Mesenchymal stem cell (in vitro differentiated cells and primary cell): ENCODE data around the gene PCDHGA12.
A peak's percentile ranks its signal among the peaks of the same experiment; 100 is the strongest.

Experiments used
- DNase-seq: peaks from one replicate; pipeline ENCODE4 v3.0.0-alpha.2; 2013
- H2AFZ ChIP-seq: one replicate; pipeline ENCODE4 v1.6.1; 2013; ENCODE audit warnings: low read depth, mild to moderate bottlenecking, control low read depth, inconsistent platforms, low read length, moderate library complexity
- H2AK5ac ChIP-seq: 2 replicates; pipeline ENCODE4 v1.6.1; 2013; ENCODE audit warnings: low read length, moderate library complexity, mild to moderate bottlenecking, inconsistent platforms; ENCODE audit not compliant: severe bottlenecking
- H2BK120ac ChIP-seq: one replicate; pipeline ENCODE4 v1.6.1; 2013; ENCODE audit warnings: low read depth, mild to moderate bottlenecking, inconsistent platforms, low read length, moderate library complexity
- H2BK12ac ChIP-seq, 2 experiments: one replicate each; pipeline ENCODE4 v1.6.1; 2013; ENCODE audit warnings: inconsistent platforms in 2 of 2, low read length in 2 of 2, mild to moderate bottlenecking in 2 of 2, moderate library complexity in 2 of 2, control low read depth in 1 of 2
- H2BK15ac ChIP-seq: one replicate; pipeline ENCODE4 v1.6.1; 2013; ENCODE audit warnings: mild to moderate bottlenecking, low read depth, inconsistent platforms; ENCODE audit not compliant: poor library complexity, severe bottlenecking
- H2BK5ac ChIP-seq: 2 replicates; pipeline ENCODE4 v1.6.1; 2013; ENCODE audit warnings: low read depth, mild to moderate bottlenecking, low read length, control low read depth, inconsistent platforms; ENCODE audit not compliant: poor library complexity, severe bottlenecking
- H3K14ac ChIP-seq, 2 experiments: one replicate each; pipeline ENCODE4 v1.6.1; 2013; ENCODE audit warnings: inconsistent platforms in 2 of 2, low read length in 2 of 2, control low read depth in 1 of 2, mild to moderate bottlenecking in 1 of 2, moderate library complexity in 1 of 2
- H3K18ac ChIP-seq, 2 experiments: one replicate each; pipeline ENCODE4 v1.6.1; 2013; ENCODE audit warnings: inconsistent platforms in 2 of 2, low read length in 2 of 2, control low read depth in 1 of 2, low read depth in 1 of 2, mild to moderate bottlenecking in 1 of 2
- H3K23ac ChIP-seq, 2 experiments: one replicate each; pipeline ENCODE4 v1.6.1; 2013; ENCODE audit warnings: inconsistent platforms in 2 of 2, low read length in 2 of 2, mild to moderate bottlenecking in 2 of 2, moderate library complexity in 2 of 2, control low read depth in 1 of 2
- H3K27ac ChIP-seq: 2 replicates; pipeline ENCODE4 v1.5.1; 2013; ENCODE audit warnings: mild to moderate bottlenecking, moderate library complexity, low read length, control low read depth, inconsistent platforms; ENCODE audit not compliant: poor library complexity, severe bottlenecking
- H3K27me3 ChIP-seq, 2 experiments: 2 replicates each; pipeline versions ENCODE4 v1.6.1 to v1.7.0; 2013; ENCODE audit warnings: low read length in 2 of 2, mild to moderate bottlenecking in 2 of 2, moderate library complexity in 2 of 2, control low read depth in 1 of 2, inconsistent platforms in 1 of 2; ENCODE audit not compliant: control insufficient read depth in 1 of 2, insufficient read depth in 1 of 2
- H3K36me3 ChIP-seq, 2 experiments: 2 replicates each; pipeline versions ENCODE4 v1.6.1 to v1.7.0; 2013; ENCODE audit warnings: low read length in 2 of 2, control low read depth in 1 of 2, inconsistent platforms in 1 of 2, low read depth in 1 of 2, mild to moderate bottlenecking in 1 of 2; ENCODE audit not compliant: insufficient read depth in 2 of 2, control insufficient read depth in 1 of 2
- H3K4ac ChIP-seq, 2 experiments: one replicate each; pipeline ENCODE4 v1.6.1; 2013; ENCODE audit warnings: inconsistent platforms in 2 of 2, low read length in 2 of 2, mild to moderate bottlenecking in 2 of 2, moderate library complexity in 2 of 2, control low read depth in 1 of 2, low read depth in 1 of 2
- H3K4me1 ChIP-seq: 2 replicates; pipeline ENCODE4 v1.6.1; 2013; ENCODE audit warnings: low read depth, low read length, control low read depth; ENCODE audit not compliant: control insufficient read depth, insufficient read depth
- H3K4me2 ChIP-seq: 2 replicates; pipeline ENCODE4 v1.6.1; 2013; ENCODE audit warnings: low read length, mild to moderate bottlenecking, inconsistent platforms; ENCODE audit not compliant: poor library complexity, severe bottlenecking
- H3K4me3 ChIP-seq, 2 experiments: 2 replicates each; pipeline versions ENCODE4 v1.5.1 to v1.7.0; 2013; ENCODE audit warnings: low read length in 2 of 2, mild to moderate bottlenecking in 2 of 2, control low read depth in 1 of 2, low read depth in 1 of 2; ENCODE audit not compliant: insufficient read depth in 1 of 2
- H3K79me1 ChIP-seq: replicated peaks from 2 replicates; pipeline ENCODE4 v1.6.1; 2013; ENCODE audit warnings: mild to moderate bottlenecking, control low read depth, low read length, inconsistent platforms; ENCODE audit not compliant: poor library complexity, severe bottlenecking
- H3K9ac ChIP-seq: 2 replicates; pipeline ENCODE4 v1.7.0; 2013; ENCODE audit warnings: mild to moderate bottlenecking, low read length, moderate library complexity
- H3K9me3 ChIP-seq: 2 replicates; pipeline ENCODE4 v1.7.0; 2013; ENCODE audit warnings: mild to moderate bottlenecking, low read length; ENCODE audit not compliant: control insufficient read depth
- H4K8ac ChIP-seq: one replicate; pipeline ENCODE4 v1.6.1; 2013; ENCODE audit warnings: inconsistent platforms, mild to moderate bottlenecking, low read length, moderate library complexity
- H4K91ac ChIP-seq: one replicate; pipeline ENCODE4 v1.6.1; 2013; ENCODE audit warnings: mild to moderate bottlenecking, low read length, inconsistent platforms
- WGBS: methylation state at CpG from one replicate; pipeline ENCODE4 v1.1.7; 2013; ENCODE audit warnings: mixed read lengths; 5-methylcytosine and 5-hydroxymethylcytosine counted together

The PCDHGA12 gene

DNA sequence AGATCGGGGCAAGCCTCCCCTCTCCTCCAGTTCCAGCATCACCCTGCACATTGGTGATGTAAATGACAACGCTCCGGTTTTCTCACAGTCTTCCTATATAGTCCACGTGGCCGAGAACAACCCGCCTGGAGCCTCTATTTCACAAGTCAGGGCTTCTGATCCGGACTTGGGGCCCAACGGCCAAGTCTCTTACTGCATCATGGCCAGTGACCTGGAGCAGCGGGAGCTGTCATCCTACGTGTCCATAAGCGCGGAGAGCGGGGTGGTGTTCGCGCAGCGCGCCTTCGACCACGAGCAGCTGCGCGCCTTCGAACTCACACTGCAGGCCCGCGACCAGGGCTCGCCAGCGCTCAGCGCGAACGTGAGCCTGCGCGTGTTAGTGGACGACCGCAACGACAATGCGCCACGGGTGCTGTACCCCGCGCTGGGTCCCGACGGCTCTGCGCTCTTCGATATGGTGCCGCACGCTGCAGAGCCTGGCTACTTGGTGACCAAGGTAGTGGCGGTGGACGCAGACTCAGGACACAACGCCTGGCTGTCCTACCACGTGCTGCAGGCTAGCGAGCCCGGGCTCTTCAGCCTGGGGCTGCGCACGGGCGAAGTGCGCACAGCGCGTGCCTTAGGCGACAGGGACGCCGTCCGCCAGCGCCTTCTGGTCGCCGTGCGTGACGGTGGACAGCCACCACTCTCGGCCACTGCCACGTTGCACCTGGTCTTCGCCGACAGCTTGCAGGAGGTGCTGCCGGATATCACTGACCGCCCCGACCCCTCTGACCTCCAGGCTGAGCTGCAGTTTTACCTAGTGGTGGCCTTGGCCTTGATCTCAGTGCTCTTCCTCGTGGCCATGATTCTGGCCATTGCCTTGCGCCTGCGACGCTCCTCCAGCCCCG is 40.9 kb upstream of the PCDHGA12 start:
- Histone ChIP-seq H3K14ac (no peak overlapping the region), H3K18ac (no peak overlapping the region), H4K8ac (no peak overlapping the region), H4K91ac (no peak overlapping the region), H3K4me2 (no peak overlapping the region), H3K9ac (no peak overlapping the region), H3K23ac (no peak overlapping the region), H3K36me3 (peaks cover 0 to 27% of the 10 kb centered on the region in 2 experiments), H2AK5ac (no peak overlapping the region), H2BK15ac (no peak overlapping the region), H3K4me3 (peak overlapping the region in 1 of 2 experiments; percentile 59), H2BK5ac (no peak overlapping the region), H2BK12ac (no peak overlapping the region), H3K27me3 (no peaks in the 10 kb centered on the region), H2BK120ac (no peak overlapping the region), H2AFZ (no peak overlapping the region), H3K4ac (no peak overlapping the region), H3K9me3 (peaks cover 61% of the 10 kb centered on the region), H3K79me1 (peaks cover 22% of the 10 kb centered on the region), H3K4me1 (peaks cover 3% of the 10 kb centered on the region), H3K27ac (no peak overlapping the region)
- WGBS, result 98% methylated on average over 77 of the region's 77 CpGs
- DNase-seq, result no peak

DNA sequence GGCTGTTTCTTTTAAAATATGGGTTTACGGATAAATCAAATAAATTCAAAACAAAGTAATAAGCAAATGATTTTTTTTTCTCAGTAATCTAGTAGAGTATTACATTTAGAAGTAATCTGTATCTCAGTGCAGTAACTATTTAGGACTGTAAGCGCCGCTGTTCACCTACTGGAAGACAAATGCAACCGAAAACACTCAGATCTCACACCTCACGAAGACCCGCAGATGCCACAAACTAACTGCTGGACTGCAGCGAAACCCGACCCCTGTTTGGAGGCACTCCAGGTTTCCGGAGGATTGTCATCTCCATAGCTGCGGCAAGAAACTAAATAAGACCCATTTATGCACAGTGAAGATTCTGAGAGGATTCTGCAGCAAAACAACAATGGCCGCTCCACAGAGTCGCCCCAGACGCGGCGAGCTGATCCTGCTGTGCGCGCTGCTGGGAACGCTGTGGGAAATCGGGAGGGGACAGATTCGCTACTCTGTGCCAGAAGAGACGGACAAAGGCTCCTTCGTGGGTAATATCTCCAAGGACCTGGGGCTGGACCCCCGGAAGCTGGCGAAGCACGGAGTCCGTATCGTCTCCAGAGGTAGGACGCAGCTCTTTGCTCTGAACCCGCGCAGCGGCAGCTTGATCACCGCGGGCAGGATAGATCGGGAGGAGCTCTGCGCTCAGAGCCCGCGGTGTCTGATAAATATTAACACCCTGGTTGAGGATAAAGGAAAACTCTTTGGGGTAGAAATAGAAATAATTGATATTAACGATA is 37.7 kb upstream of the PCDHGA12 start, which contains the start of gene PCDHGA8:
PCDHGA8 (plus strand) TSS at position 205 of the 770 bp plus-strand sequence; CDS start at position 386, 181 bp downstream.
- Histone ChIP-seq H3K18ac (no peak within 1 kb of the TSS), H3K27me3 (no peaks in the 10 kb centered on the region), H3K27ac (no peak within 1 kb of the TSS), H2BK12ac (no peak within 1 kb of the TSS), H3K23ac (no peak within 1 kb of the TSS), H3K4me3 (peak within 1 kb of the TSS in 1 of 2 experiments; percentile 61), H2BK15ac (no peak within 1 kb of the TSS), H3K36me3 (peaks cover 0 to 32% of the 10 kb centered on the region in 2 experiments), H3K14ac (no peak within 1 kb of the TSS), H3K4me1 (peaks cover 3% of the 10 kb centered on the region), H3K79me1 (peaks cover 25% of the 10 kb centered on the region), H3K4ac (no peak within 1 kb of the TSS), H2AK5ac (no peak within 1 kb of the TSS), H3K4me2 (peak within 1 kb of the TSS; percentile 25), H4K91ac (no peak within 1 kb of the TSS), H2AFZ (no peak within 1 kb of the TSS), H3K9me3 (peaks cover 68% of the 10 kb centered on the region), H4K8ac (no peak within 1 kb of the TSS), H2BK5ac (no peak within 1 kb of the TSS), H3K9ac (no peak within 1 kb of the TSS), H2BK120ac (no peak within 1 kb of the TSS)
- 96% methylated on average over 37 of the region's 38 CpGs for WGBS
- DNase-seq, result no peak

DNA sequence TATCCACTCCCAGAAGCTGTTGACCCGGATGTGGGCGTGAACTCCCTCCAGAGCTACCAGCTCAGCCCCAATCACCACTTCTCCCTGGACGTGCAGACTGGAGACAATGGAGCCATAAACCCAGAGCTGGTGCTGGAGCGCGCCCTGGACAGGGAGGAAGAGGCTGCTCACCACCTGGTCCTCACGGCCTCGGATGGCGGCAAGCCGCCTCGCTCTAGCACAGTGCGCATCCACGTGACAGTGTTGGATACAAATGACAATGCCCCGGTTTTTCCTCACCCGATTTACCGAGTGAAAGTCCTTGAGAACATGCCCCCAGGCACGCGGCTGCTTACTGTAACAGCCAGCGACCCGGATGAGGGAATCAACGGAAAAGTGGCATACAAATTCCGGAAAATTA is 37.0 kb upstream of the PCDHGA12 start:
- Histone ChIP-seq H3K27ac (no peak overlapping the region), H3K4me2 (no peak overlapping the region), H4K91ac (no peak overlapping the region), H3K18ac (no peak overlapping the region), H3K36me3 (peaks cover 0 to 32% of the 10 kb centered on the region in 2 experiments), H2BK12ac (no peak overlapping the region), H3K23ac (no peak overlapping the region), H2AK5ac (no peak overlapping the region), H2BK5ac (no peak overlapping the region), H3K9me3 (peaks cover 68% of the 10 kb centered on the region), H3K4me3 (peak overlapping the region in 1 of 2 experiments; percentile 61), H3K14ac (no peak overlapping the region), H3K27me3 (no peaks in the 10 kb centered on the region), H3K4ac (no peak overlapping the region), H4K8ac (no peak overlapping the region), H2BK120ac (no peak overlapping the region), H3K79me1 (peaks cover 24% of the 10 kb centered on the region), H2BK15ac (no peak overlapping the region), H2AFZ (no peak overlapping the region), H3K4me1 (peaks cover 3% of the 10 kb centered on the region), H3K9ac (no peak overlapping the region)
- DNase-seq, result no peak
- 96% methylated on average over 21 of the region's 21 CpGs for WGBS
